HCT116 (cell line): ENCODE data around the gene SCN1B. TPM values are rescaled to one million over a fixed set of nuclear protein-coding genes. Genes with fewer than 3 reads are reported as not detected.

Experiments used
- ATAC-seq: fragments of 200-7000 bp; cut with Tn5 transposase; 2 replicates; pipeline ENCODE4 v1.9.1; 2020; ENCODE audit warnings: mild to moderate bottlenecking, moderate library complexity
- BruUV-seq: library from RNA; stranded (reverse); fragments of 400-500 nt; replicated peaks from 2 replicates; lab custom pipeline; 2021; lab: Mats Ljungman, UMichigan
- CTCF ChIA-PET: fragments of 300-600 bp; sonication (Branson Sonifier 250); formaldehyde crosslinking; loops from one replicate; lab custom pipeline; 2021; ENCODE audit warnings: antibody characterized with exemption; lab: Charles Lee
- POLR2A ChIA-PET: fragments of 300-600, 350-600 bp; sonication (Branson Sonifier 250); formaldehyde crosslinking; loops from one replicate; lab custom pipeline; 2021; ENCODE audit warnings: antibody characterized with exemption; lab: Charles Lee
- RAD21 ChIA-PET, 2 experiments: fragments of 300-600 bp; sonication (Branson Sonifier 250); formaldehyde crosslinking; loops; one replicate each; lab custom pipeline; 2023; ENCODE audit warnings: low total read pairs in 2 of 2; ENCODE audit not compliant: uncharacterized antibody in 2 of 2, unreplicated experiment in 2 of 2, low non-redundant PET in 1 of 2; lab: Charles Lee
- DNase-seq: peaks from one replicate; pipeline ENCODE4 v3.0.0-alpha.2; 2010; ENCODE audit warnings: low read depth, low spot score
- H2AFZ ChIP-seq: fragments of 200-600 bp; shearing (Covaris generic), sonication (generic); 2 replicates; pipeline ENCODE4 v1.6.1; 2017; ENCODE audit warnings: low read depth, mixed run types, mixed read lengths, antibody characterized with exemption, low read length; ENCODE audit not compliant: poor library complexity, severe bottlenecking
- H3K27ac ChIP-seq: 2 replicates; pipeline ENCODE4 v1.5.1; 2012; ENCODE audit warnings: low read depth, low read length
- H3K27me3 ChIP-seq: fragments of 200-600 bp; sonication (generic); 2 replicates; pipeline ENCODE4 v1.6.1; 2016; ENCODE audit warnings: mixed run types, low read length, mixed read lengths; ENCODE audit not compliant: insufficient read depth
- H3K36me3 ChIP-seq, 2 experiments: fragments of 200-500 bp in 1 of 2; fragments of 200-600 bp in 1 of 2; sonication (Bioruptor generic) in 1 of 2; sonication (generic) in 1 of 2; 2 replicates each; pipeline versions ENCODE4 v1.5.1 to v1.6.1; 2014 to 2016; ENCODE audit warnings: low read length in 2 of 2, inconsistent platforms in 1 of 2, mixed read lengths in 1 of 2, mixed run types in 1 of 2; ENCODE audit not compliant: insufficient read depth in 2 of 2, control insufficient read depth in 1 of 2
- H3K4me1 ChIP-seq, 2 experiments: fragments of 200-600 bp in 1 of 2; sonication (generic) in 1 of 2; 2 replicates each; pipeline versions ENCODE4 v1.5.1 to v1.6.1; 2012 to 2017; ENCODE audit warnings: low read length in 2 of 2, inconsistent platforms in 1 of 2, mild to moderate bottlenecking in 1 of 2, mixed read lengths in 1 of 2, mixed run types in 1 of 2, moderate library complexity in 1 of 2; ENCODE audit not compliant: insufficient read depth in 2 of 2, control insufficient read depth in 1 of 2
- H3K4me2 ChIP-seq: fragments of 200-600 bp; sonication (generic); 2 replicates; pipeline ENCODE4 v1.6.1; 2017; ENCODE audit warnings: mixed run types, low read length, mixed read lengths
- H3K4me3 ChIP-seq, 2 experiments: fragments of 200-600 bp in 1 of 2; sonication (generic) in 1 of 2; replicated peaks in 1 of 2; 2 replicates each; pipeline ENCODE4 v1.5.1; 2011 to 2016; ENCODE audit warnings: low read length in 2 of 2, control low read depth in 1 of 2, low read depth in 1 of 2, mild to moderate bottlenecking in 1 of 2, mixed read lengths in 1 of 2, mixed run types in 1 of 2
- H3K79me2 ChIP-seq: fragments of 200-600 bp; sonication (generic); 2 replicates; pipeline ENCODE4 v1.6.1; 2017; ENCODE audit warnings: mild to moderate bottlenecking, mixed run types, low read length, moderate library complexity, mixed read lengths; ENCODE audit not compliant: insufficient read depth
- H3K9ac ChIP-seq: fragments of 200-600 bp; sonication (generic); 2 replicates; pipeline ENCODE4 v1.6.1; 2016; ENCODE audit warnings: low read length, mixed read lengths
- H3K9me2 ChIP-seq: fragments of 200-600 bp; sonication (generic), shearing (Covaris generic); 2 replicates; pipeline ENCODE4 v1.6.1; 2017; ENCODE audit warnings: mixed run types, mild to moderate bottlenecking, moderate library complexity; ENCODE audit not compliant: insufficient read depth
- H3K9me3 ChIP-seq, 2 experiments: fragments of 200-500 bp in 1 of 2; fragments of 200-600 bp in 1 of 2; sonication (Bioruptor generic) in 1 of 2; sonication (generic) in 1 of 2; 2 replicates each; pipeline ENCODE4 v1.6.1; 2014 to 2017; ENCODE audit warnings: low read length in 2 of 2, mixed read lengths in 2 of 2, inconsistent platforms in 1 of 2, low read depth in 1 of 2, mild to moderate bottlenecking in 1 of 2, mixed run types in 1 of 2, moderate library complexity in 1 of 2; ENCODE audit not compliant: control insufficient read depth in 1 of 2, insufficient read depth in 1 of 2
- H4K20me1 ChIP-seq: fragments of 200-600 bp; sonication (generic), shearing (Covaris generic); 2 replicates; pipeline ENCODE4 v1.6.1; 2017; ENCODE audit warnings: mixed run types, mild to moderate bottlenecking, moderate library complexity; ENCODE audit not compliant: insufficient read depth
- CTCF ChIP-seq, 3 experiments: fragments of 200-600 bp in 1 of 3; sonication (generic) in 1 of 3; IDR thresholded peaks in 2 of 3; conservative IDR thresholded peaks in 1 of 3; 2 replicates each; pipeline ENCODE4 v1.5.1; 2012 to 2017; ENCODE audit warnings: low read depth in 2 of 3, low read length in 2 of 3, antibody characterized with exemption in 1 of 3, borderline replicate concordance in 1 of 3, control low read depth in 1 of 3, mild to moderate bottlenecking in 1 of 3, mixed read lengths in 1 of 3, mixed run types in 1 of 3, moderate library complexity in 1 of 3; ENCODE audit not compliant: insufficient read depth in 1 of 3
- EZH2phosphoT487 ChIP-seq: fragments of 200-600 bp; IDR thresholded peaks from 2 replicates; pipeline ENCODE4 v1.6.1; 2018; ENCODE audit warnings: antibody characterized with exemption, borderline replicate concordance
- FOSL1 ChIP-seq: IDR thresholded peaks from 2 replicates; pipeline ENCODE4 v1.6.1; 2012; ENCODE audit warnings: low read depth
- MAX ChIP-seq: IDR thresholded peaks from 2 replicates; pipeline ENCODE4 v1.6.1; 2012
- RAD21 ChIP-seq: IDR thresholded peaks from 2 replicates; pipeline ENCODE4 v1.6.1; 2012; ENCODE audit warnings: low read depth, mild to moderate bottlenecking
- REST ChIP-seq: IDR thresholded peaks from 2 replicates; pipeline ENCODE4 v1.6.1; 2012; ENCODE audit warnings: low read depth
- SP1 ChIP-seq: IDR thresholded peaks from 2 replicates; pipeline ENCODE4 v1.6.1; 2012; ENCODE audit warnings: low read depth
- ZNF274 ChIP-seq: fragments of 200-500 bp; sonication (Bioruptor generic); IDR thresholded peaks from 2 replicates; pipeline ENCODE4 v1.6.1; 2014; ENCODE audit warnings: mild to moderate bottlenecking, low read depth, low read length, inconsistent platforms
- intact Hi-C: fragments of 100-400 bp; cut with micrococcal nuclease; formaldehyde crosslinking; loops from 2 replicates; pipeline ENCODE4 v1.10.0; 2022
- total RNA-seq: library from RNA; stranded (reverse); gene quantifications from one replicate; pipeline ENCODE4 v1.2.1, GENCODE V29; 2021; ENCODE audit not compliant: unreplicated experiment

The SCN1B gene
- total RNA-seq, 1 experiment from 2014 or later: 6.6 TPM

GRCh38 chr19:35013041-35013819 lies 17.0 kb upstream of the SCN1B start:
- TF ChIP-seq EZH2phosphoT487: no peak
- no peak for TF ChIP-seq REST
- TF ChIP-seq FOSL1: no peak
- peak; percentile 78 for TF ChIP-seq RAD21
- no peak for TF ChIP-seq SP1
- TF ChIP-seq CTCF (IDR thresholded peaks at IDR 0.05 in 2 of 3, conservative IDR thresholded peaks at IDR 0.05 in 1 of 3; ENCODE audit: borderline replicate concordance in 1 of 3, insufficient read depth in 1 of 3, low read depth in 2 of 3, low read length in 2 of 3): peak; percentile 69 to 93 (median 83)
- no peak for TF ChIP-seq MAX
- TF ChIP-seq ZNF274: no peak
- BruUV-seq: no TSS peak
- ChIA-PET RAD21 (no interaction called here), POLR2A (no interaction called here), CTCF (no interaction called here)
- Histone ChIP-seq H4K20me1 (no peaks in the 10 kb centered on the region), H3K4me1 (no peaks in the 10 kb centered on the region), H3K9me3 (no peaks in the 10 kb centered on the region), H2AFZ (no peak overlapping the region), H3K4me3 (no peak overlapping the region), H3K4me2 (no peak overlapping the region), H3K27me3 (no peaks in the 10 kb centered on the region), H3K79me2 (no peaks in the 10 kb centered on the region), H3K27ac (no peak overlapping the region), H3K9me2 (no peaks in the 10 kb centered on the region), H3K9ac (no peak overlapping the region), H3K36me3 (peaks cover 20 to 23% of the 10 kb centered on the region in 2 experiments; a peak in 3 of 4 replicates)
- no peak for DNase-seq
- peak; percentile 77 for ATAC-seq
- intact Hi-C loops: loop anchor here (1.0 to 5.0 kb wide), 2 partner anchors 40 to 161 kb away; no protein-coding TSS in a partner anchor
